T-helper 1 cell (primary cell): ENCODE results near the gene SLC13A4.
"Not testable (repeated sequence)": the region's sequence is repeated elsewhere in the genome, so short reads cannot be mapped to it uniquely, and the experiment has no call there.

Experiments used
- DNase-seq, 5 donors: peaks; one replicate each; pipeline ENCODE4 v3.0.0-alpha.2; 2012 to 2020

The SLC13A4 gene

GRCh38 chr7:135659159-135659846 lies 68.7 kb downstream of the SLC13A4 start:
- no peak for DNase-seq

DNA sequence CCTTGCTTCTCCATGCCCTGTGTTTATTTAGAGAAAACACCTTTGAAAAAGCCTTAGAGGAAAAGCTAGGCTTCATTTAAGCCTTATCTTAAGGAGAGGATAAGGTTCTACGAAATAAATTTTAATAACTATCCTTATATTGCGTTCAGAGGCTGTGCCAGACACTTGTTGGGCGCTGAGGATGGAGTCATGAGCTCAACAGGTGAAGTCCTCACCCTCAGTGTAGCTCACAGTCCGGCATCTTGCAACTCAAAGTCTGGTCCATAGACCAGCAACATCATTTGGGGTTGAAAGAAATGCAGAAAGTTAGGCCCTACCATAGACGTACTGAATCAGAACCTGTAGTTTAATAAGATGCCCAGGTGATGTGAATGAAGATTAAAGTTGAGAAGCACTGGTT lies 69.4 kb downstream of the SLC13A4 start:
- no peak for DNase-seq

- DNase-seq, result no peak
Observed at GRCh38 chr7:135653340-135654080, 74.5 kb downstream of the SLC13A4 start.

DNA sequence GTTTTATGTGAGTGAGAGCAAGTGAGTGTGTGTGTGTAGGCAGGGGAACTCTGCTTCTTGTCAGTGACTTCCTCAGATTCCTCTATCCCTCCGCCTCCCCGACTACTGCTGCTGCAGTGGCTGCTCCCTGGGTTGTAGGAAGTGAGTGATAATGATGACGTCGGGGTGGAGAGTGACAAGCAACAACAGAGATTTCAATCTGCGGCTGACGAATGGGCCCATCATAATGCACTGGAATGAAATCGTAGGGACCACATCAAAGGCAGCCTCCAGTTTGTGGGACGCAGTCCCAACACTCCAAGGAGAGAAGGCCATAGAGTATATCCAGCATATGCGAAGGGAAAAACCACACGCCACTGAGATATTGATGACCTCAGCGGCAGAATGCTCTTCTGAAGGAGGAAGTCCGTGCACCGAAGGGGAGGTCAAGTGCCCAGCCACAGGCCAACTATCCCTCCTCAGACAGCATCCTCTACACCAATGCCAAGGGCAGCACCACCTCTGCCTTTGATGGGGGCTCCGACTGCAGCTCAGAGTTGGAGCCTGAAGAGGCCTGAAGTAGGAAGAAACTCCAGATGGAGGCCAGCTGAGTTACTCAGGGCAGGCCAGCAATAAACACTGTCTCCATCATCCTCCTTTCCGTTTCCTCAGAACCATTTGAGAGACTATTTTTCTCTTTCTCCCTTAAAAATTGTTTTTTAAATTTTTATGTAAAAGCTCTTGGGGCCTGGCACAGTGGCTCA lies 77.0 kb downstream of the SLC13A4 start:
- no peak for DNase-seq

GRCh38 chr7:135648235-135648634 lies 79.8 kb downstream of the SLC13A4 start:
- DNase-seq, result no peak

GRCh38 chr7:135647755-135648154 lies 80.2 kb downstream of the SLC13A4 start:
- DNase-seq, result no peak

DNA sequence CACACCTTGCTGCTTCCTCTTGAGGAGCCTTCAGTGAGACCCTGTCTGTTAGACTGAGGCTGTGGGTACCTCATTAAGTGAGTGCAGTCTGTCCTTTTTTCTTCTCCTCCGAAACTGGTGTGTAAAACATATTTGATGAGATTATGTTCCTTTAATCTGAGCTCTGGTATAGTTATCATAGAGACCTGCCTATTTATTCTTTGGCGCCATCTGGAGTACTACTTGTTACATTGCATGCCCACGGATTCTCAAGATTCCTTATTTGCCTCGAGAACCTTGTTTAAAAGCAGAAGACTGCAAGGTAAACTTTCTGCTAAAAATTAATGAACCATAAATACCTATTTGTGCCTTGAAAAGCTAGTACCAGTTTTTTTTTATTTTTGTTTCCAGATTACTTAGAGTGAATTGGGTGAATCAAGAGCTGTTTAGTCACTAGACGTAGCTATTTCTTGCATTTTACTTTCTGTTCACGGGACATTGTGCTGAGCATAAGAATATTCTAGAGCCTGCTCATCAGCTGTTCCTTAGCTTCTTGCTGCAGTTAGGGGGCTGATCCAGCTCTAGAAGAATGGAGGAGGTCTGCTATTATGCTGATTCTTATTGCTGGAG lies 82.6 kb downstream of the SLC13A4 start:
- DNase-seq, result peak in 1 of 5 donors; percentile 27

GRCh38 chr7:135644729-135645128 lies 83.3 kb downstream of the SLC13A4 start:
- no peak for DNase-seq

DNA sequence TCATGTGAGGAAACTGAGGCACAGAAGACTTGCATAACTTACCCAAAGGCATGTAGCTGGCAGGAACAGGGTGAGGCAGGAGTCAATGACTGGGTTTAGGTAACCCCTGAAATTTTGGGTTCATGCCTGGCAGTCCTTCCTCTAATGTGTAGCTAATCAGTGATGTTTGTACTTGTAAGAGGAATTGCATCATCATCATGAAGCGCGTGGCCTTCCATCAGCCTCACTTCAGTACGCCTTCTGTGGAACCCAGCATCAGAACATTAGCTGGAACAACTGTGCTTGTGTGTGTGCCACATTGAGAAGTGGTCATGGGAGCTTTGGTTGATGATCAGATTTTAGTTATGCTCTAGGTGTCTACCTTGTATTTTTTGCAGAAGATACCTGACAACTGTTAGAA lies 83.8 kb downstream of the SLC13A4 start:
- DNase-seq, result no peak

DNA sequence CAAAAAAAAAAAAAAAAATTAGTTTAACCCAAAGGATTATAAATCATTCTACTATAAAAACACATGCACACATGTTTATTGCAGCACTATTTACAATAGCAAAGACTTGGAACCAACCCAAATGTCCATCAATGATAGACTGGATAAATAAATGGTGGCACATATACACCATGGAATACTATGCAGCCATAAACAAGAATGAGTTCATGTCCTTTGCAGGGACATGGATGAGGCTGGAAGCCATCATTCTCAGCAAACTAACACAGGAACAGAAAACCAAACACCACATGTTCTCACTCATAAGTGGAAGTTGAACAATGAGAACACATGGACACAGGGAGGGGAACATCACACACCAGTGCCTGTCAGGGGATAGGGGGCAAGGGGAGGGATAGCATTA lies 88.3 kb downstream of the SLC13A4 start:
- not testable (repeated sequence) for DNase-seq

DNA sequence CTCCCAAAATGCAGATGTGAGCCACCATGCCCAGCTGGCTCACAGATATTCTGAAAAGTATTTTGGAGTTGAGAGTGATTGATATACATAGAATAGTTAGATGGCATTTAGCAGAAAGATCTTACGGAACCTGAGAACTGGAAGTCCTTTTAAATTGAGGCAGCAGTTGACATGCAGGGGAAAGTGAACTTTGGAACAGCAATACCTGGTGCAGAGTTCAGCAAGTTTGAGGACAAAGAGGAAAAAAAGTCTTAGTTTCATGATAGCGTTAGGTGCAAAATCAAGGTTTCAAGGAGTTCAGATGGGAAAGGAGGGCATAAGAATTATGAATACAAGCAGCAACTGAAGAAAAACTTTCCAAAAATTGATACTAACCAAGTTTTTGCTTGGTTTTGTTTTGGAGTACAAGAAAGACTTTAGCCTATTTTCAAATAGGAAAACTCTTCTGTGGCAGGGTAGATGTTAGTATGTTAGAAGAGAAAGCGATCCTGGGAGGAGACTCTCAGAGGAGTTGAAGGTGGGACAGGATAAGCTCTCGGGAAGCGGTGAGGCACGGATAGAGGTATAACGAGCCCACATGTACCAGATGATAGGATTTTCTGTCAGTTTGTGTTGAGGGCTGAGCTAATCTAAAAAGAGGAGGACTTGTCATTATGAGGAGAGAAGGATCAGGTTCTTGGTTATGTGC lies 93.7 kb downstream of the SLC13A4 start:
- DNase-seq, result no peak
